ENCODE measurements around the gene CRCP.
"Not testable (repeated sequence)": the region's sequence is repeated elsewhere in the genome, so short reads cannot be mapped to it uniquely, and the experiment has no call there.

Gene CRCP

GRCh38 chr7:66103994-66104393 lies 10.7 kb upstream of the CRCP start:
- H3K27ac ChIP-seq = peak overlapping the region; percentile 33
- DNase-seq (ENCODE audit: low read depth, low spot score) = not testable (repeated sequence)

GRCh38 chr7:66105263-66105748 lies 9.3 kb upstream of the CRCP start:
- no peak overlapping the region for H3K27ac ChIP-seq
- no peak for DNase-seq (ENCODE audit: low read depth, low spot score)

- H3K27ac ChIP-seq; DNase-seq (ENCODE audit: low read depth, low spot score): not testable (repeated sequence)
Measured at GRCh38 chr7:66108410-66108809, 6.2 kb upstream of the CRCP start.

GRCh38 chr7:66110856-66111255 lies 3.8 kb upstream of the CRCP start:
- H3K27ac ChIP-seq = peak overlapping the region; percentile 48
- DNase-seq (ENCODE audit: low read depth, low spot score) = peak; percentile 52

GRCh38 chr7:66116680-66117420 lies 2.2 kb downstream of the CRCP start:
- DNase-seq (ENCODE audit: low read depth, low spot score) = not testable (repeated sequence)

GRCh38 chr7:66118603-66119002 lies 4.0 kb downstream of the CRCP start:
- DNase-seq (ENCODE audit: low read depth, low spot score) = no peak
- peak overlapping the region; percentile 54 for H3K27ac ChIP-seq

More at GRCh38 chr7:66116680-66117420, 2.2 kb downstream of the CRCP start:
- H3K27ac ChIP-seq = not testable (repeated sequence)

- DNase-seq (ENCODE audit: low read depth, low spot score) = no peak
- peak overlapping the region; percentile 54 for H3K27ac ChIP-seq
Measured at GRCh38 chr7:66119245-66119850, 4.7 kb downstream of the CRCP start.

- H3K27ac ChIP-seq = no peak overlapping the region
- DNase-seq (ENCODE audit: low read depth, low spot score) = no peak
Measured at GRCh38 chr7:66123175-66123528, 8.5 kb downstream of the CRCP start.

- DNase-seq (ENCODE audit: low read depth, low spot score) = not testable (repeated sequence)
- H3K27ac ChIP-seq = peak overlapping the region; percentile 72
Measured at GRCh38 chr7:66124569-66124861, 9.9 kb downstream of the CRCP start.

- H3K27ac ChIP-seq = peak overlapping the region; percentile 72
- DNase-seq (ENCODE audit: low read depth, low spot score) = no peak
Measured at GRCh38 chr7:66125052-66125694, 10.5 kb downstream of the CRCP start.

GRCh38 chr7:66125781-66126352 lies 11.2 kb downstream of the CRCP start:
- DNase-seq (ENCODE audit: low read depth, low spot score) = not testable (repeated sequence)
- H3K27ac ChIP-seq = peak overlapping the region; percentile 72

- not testable (repeated sequence) for DNase-seq (ENCODE audit: low read depth, low spot score); H3K27ac ChIP-seq
Measured at GRCh38 chr7:66127172-66127571, 12.5 kb downstream of the CRCP start.

- no peak for DNase-seq (ENCODE audit: low read depth, low spot score)
- no peak overlapping the region for H3K27ac ChIP-seq
Measured at GRCh38 chr7:66138994-66139752, 24.5 kb downstream of the CRCP start.

GRCh38 chr7:66140924-66141323 lies 26.3 kb downstream of the CRCP start:
- peak overlapping the region; percentile 40 for H3K27ac ChIP-seq
- DNase-seq (ENCODE audit: low read depth, low spot score) = peak; percentile 31

GRCh38 chr7:66142334-66142733 lies 27.7 kb downstream of the CRCP start:
- no peak for DNase-seq (ENCODE audit: low read depth, low spot score)
- H3K27ac ChIP-seq = peak overlapping the region; percentile 53

GRCh38 chr7:66142996-66143395 lies 28.3 kb downstream of the CRCP start:
- H3K27ac ChIP-seq = peak overlapping the region; percentile 53
- peak; percentile 62 for DNase-seq (ENCODE audit: low read depth, low spot score)

GRCh38 chr7:66143876-66144332 lies 29.3 kb downstream of the CRCP start:
- H3K27ac ChIP-seq = no peak overlapping the region
- DNase-seq (ENCODE audit: low read depth, low spot score) = no peak

- H3K27ac ChIP-seq = no peak overlapping the region
- DNase-seq (ENCODE audit: low read depth, low spot score) = no peak
Measured at GRCh38 chr7:66145400-66146104, 30.9 kb downstream of the CRCP start.

GRCh38 chr7:66146701-66147100 lies 32.1 kb downstream of the CRCP start:
- no peak overlapping the region for H3K27ac ChIP-seq
- no peak for DNase-seq (ENCODE audit: low read depth, low spot score)

GRCh38 chr7:66147657-66148056 lies 33.0 kb downstream of the CRCP start:
- peak overlapping the region; percentile 67 for H3K27ac ChIP-seq

More at GRCh38 chr7:66147657-66148056, 33.0 kb downstream of the CRCP start:
- DNase-seq (ENCODE audit: low read depth, low spot score) = not testable (repeated sequence)
